GM12878 (cell line): Measurements from ENCODE around the gene SMIM27.

ENCODE experiments used
- CHD2 ChIP-seq: IDR thresholded peaks from 2 replicates; pipeline ENCODE4 v1.6.1; 2011; ENCODE audit warnings: low read depth, low read length, improper control_type of control experiment, borderline replicate concordance
- CTCF ChIP-seq, 3 experiments: IDR thresholded peaks in 2 of 3; conservative IDR thresholded peaks in 1 of 3; 2 replicates each; pipeline ENCODE4 v1.5.1; 2011; ENCODE audit warnings: low read depth in 3 of 3, low read length in 3 of 3, mild to moderate bottlenecking in 3 of 3, control low read depth in 2 of 3, moderate library complexity in 2 of 3, inconsistent platforms in 1 of 3, mixed read lengths in 1 of 3; ENCODE audit not compliant: control insufficient read depth in 2 of 3, insufficient read depth in 1 of 3; ENCODE audit errors: extremely low read depth in 1 of 3
- HDAC2 ChIP-seq: fragments of 200-600 bp; sonication (generic); IDR thresholded peaks from 2 replicates; pipeline ENCODE4 v1.6.1; 2017
- MXI1 ChIP-seq: fragments of 150-350 bp; IDR thresholded peaks from 2 replicates; pipeline ENCODE4 v1.6.1; 2011; ENCODE audit warnings: low read depth, mild to moderate bottlenecking, inconsistent platforms, low read length, improper control_type of control experiment
- POLR2A ChIP-seq: IDR thresholded peaks from 2 replicates; pipeline ENCODE4 v1.6.1; 2011; ENCODE audit warnings: low read depth, mild to moderate bottlenecking, low read length
- POLR2AphosphoS2 ChIP-seq: IDR thresholded peaks from 2 replicates; pipeline ENCODE4 v1.6.1; 2011; ENCODE audit warnings: low read depth, mild to moderate bottlenecking, low read length, improper control_type of control experiment, moderate library complexity
- RFX5 ChIP-seq: IDR thresholded peaks from 2 replicates; pipeline ENCODE4 v1.6.1; 2011; ENCODE audit warnings: low read depth, low read length, improper control_type of control experiment
- SIN3A ChIP-seq: IDR thresholded peaks from 2 replicates; pipeline ENCODE4 v1.6.1; 2012; ENCODE audit warnings: low read depth, low read length, improper control_type of control experiment
- SP1 ChIP-seq: IDR thresholded peaks from one replicate; pipeline ENCODE4 v1.6.1; 2011; ENCODE audit warnings: low read depth, low read length
- TCF12 ChIP-seq: IDR thresholded peaks from 2 replicates; pipeline ENCODE4 v1.6.1; 2011; ENCODE audit warnings: low read depth, mild to moderate bottlenecking, low read length

- TF ChIP-seq MXI1, result no peak
- TF ChIP-seq SP1, result no peak
- no peak for TF ChIP-seq RFX5
- no peak for TF ChIP-seq SIN3A
- no peak for TF ChIP-seq CTCF (IDR thresholded peaks at IDR 0.05 in 2 of 3, conservative IDR thresholded peaks at IDR 0.05 in 1 of 3; ENCODE audit: control insufficient read depth in 2 of 3, extremely low read depth in 1 of 3, insufficient read depth in 1 of 3, low read depth in 3 of 3, low read length in 3 of 3)
- no peak for TF ChIP-seq TCF12
- TF ChIP-seq HDAC2, result no peak
- TF ChIP-seq POLR2A, result no peak
- no peak for TF ChIP-seq POLR2AphosphoS2
- TF ChIP-seq CHD2, result no peak
Observed at GRCh38 chr9:32545884-32546283, 6.2 kb upstream of the SMIM27 start.
